HUES48 (cell line): ENCODE measurements around the gene SF1.
"Not testable (repeated sequence)": the region's sequence is repeated elsewhere in the genome, so short reads cannot be mapped to it uniquely, and the experiment has no call there.

Experiments used
- H3K27ac ChIP-seq: one replicate; pipeline ENCODE4 v1.7.0; 2013; ENCODE audit warnings: low read depth, low read length, inconsistent platforms
- H3K27me3 ChIP-seq: 2 replicates; pipeline ENCODE4 v1.6.1; 2013; ENCODE audit warnings: mild to moderate bottlenecking, low read length; ENCODE audit not compliant: control insufficient read depth, insufficient read depth
- H3K36me3 ChIP-seq: 2 replicates; pipeline ENCODE4 v1.6.1; 2013; ENCODE audit warnings: low read length; ENCODE audit not compliant: control insufficient read depth, insufficient read depth
- H3K4me1 ChIP-seq: 2 replicates; pipeline ENCODE4 v1.6.1; 2013; ENCODE audit warnings: mild to moderate bottlenecking, low read length; ENCODE audit not compliant: control insufficient read depth, insufficient read depth
- H3K4me3 ChIP-seq: 2 replicates; pipeline ENCODE4 v1.5.1; 2013; ENCODE audit warnings: mild to moderate bottlenecking, low read depth, low read length
- H3K9ac ChIP-seq: 2 replicates; pipeline ENCODE4 v1.6.1; 2013; ENCODE audit warnings: mild to moderate bottlenecking, low read depth, low read length, moderate library complexity
- H3K9me3 ChIP-seq: 2 replicates; pipeline ENCODE4 v1.6.1; 2013; ENCODE audit warnings: low read length; ENCODE audit not compliant: control insufficient read depth, insufficient read depth

Gene SF1

GRCh38 chr11:64778473-64779298, at the start of gene SF1:
Gene SF1, minus strand, starts transcription at chr11:64778542. Its CDS starts 150 bp downstream, at chr11:64778392.
- Histone ChIP-seq H3K4me1 (0 out of 2 replicates have a peak, but pooled peaks cover 4% of the 10 kb centered on the region), H3K9me3 (no peaks in the 10 kb centered on the region), H3K27ac (peak within 1 kb of the TSS; percentile 99), H3K4me3 (peak within 1 kb of the TSS; percentile 91), H3K27me3 (no peaks in the 10 kb centered on the region), H3K9ac (peak within 1 kb of the TSS; percentile 93), H3K36me3 (peaks cover 37% of the 10 kb centered on the region)

- Histone ChIP-seq H3K9ac (no peak overlapping the region), H3K36me3 (peaks cover 44% of the 10 kb centered on the region), H3K27me3 (no peaks in the 10 kb centered on the region), H3K9me3 (no peaks in the 10 kb centered on the region), H3K27ac (no peak overlapping the region), H3K4me3 (no peak overlapping the region), H3K4me1 (no peaks in the 10 kb centered on the region)
Measured at GRCh38 chr11:64827451-64827839, 49.1 kb upstream of the SF1 start.

- H3K4me3 ChIP-seq, result no peak overlapping the region
- no peaks in the 10 kb centered on the region for H3K9me3 ChIP-seq
- H3K27me3 ChIP-seq, result no peaks in the 10 kb centered on the region
- peaks cover 38% of the 10 kb centered on the region for H3K36me3 ChIP-seq
- no peak overlapping the region for H3K9ac ChIP-seq
- no peak overlapping the region for H3K27ac ChIP-seq
- no peaks in the 10 kb centered on the region for H3K4me1 ChIP-seq
Measured at GRCh38 chr11:64826578-64827450, 48.5 kb upstream of the SF1 start.

GRCh38 chr11:64826062-64826461, 47.7 kb upstream of the SF1 start:
- H3K27ac ChIP-seq, result no peak overlapping the region
- H3K4me3 ChIP-seq, result no peak overlapping the region
- no peaks in the 10 kb centered on the region for H3K9me3 ChIP-seq
- no peaks in the 10 kb centered on the region for H3K4me1 ChIP-seq
- no peaks in the 10 kb centered on the region for H3K27me3 ChIP-seq
- no peak overlapping the region for H3K9ac ChIP-seq
- H3K36me3 ChIP-seq, result peaks cover 30% of the 10 kb centered on the region

GRCh38 chr11:64823568-64824119, 45.3 kb upstream of the SF1 start:
- Histone ChIP-seq H3K9ac (no peak overlapping the region), H3K36me3 (peaks cover 12% of the 10 kb centered on the region; the same call in 1 of the 2 replicates), H3K27ac (no peak overlapping the region), H3K9me3 (no peaks in the 10 kb centered on the region), H3K4me3 (no peak overlapping the region), H3K4me1 (no peaks in the 10 kb centered on the region), H3K27me3 (no peaks in the 10 kb centered on the region)

GRCh38 chr11:64817476-64817875, 39.1 kb upstream of the SF1 start:
- Histone ChIP-seq H3K36me3 (no peaks in the 10 kb centered on the region), H3K9me3 (no peaks in the 10 kb centered on the region), H3K4me3 (no peak overlapping the region), H3K27ac (no peak overlapping the region), H3K4me1 (no peaks in the 10 kb centered on the region), H3K27me3 (no peaks in the 10 kb centered on the region), H3K9ac (no peak overlapping the region)

- not testable (repeated sequence) for H3K36me3 ChIP-seq, H3K4me3 ChIP-seq, H3K9me3 ChIP-seq, H3K4me1 ChIP-seq, H3K9ac ChIP-seq, H3K27me3 ChIP-seq, H3K27ac ChIP-seq
Measured at GRCh38 chr11:64815433-64815832, 37.1 kb upstream of the SF1 start.

- Histone ChIP-seq H3K9me3 (no peaks in the 10 kb centered on the region), H3K9ac (no peak overlapping the region), H3K4me1 (no peaks in the 10 kb centered on the region), H3K27me3 (no peaks in the 10 kb centered on the region), H3K27ac (no peak overlapping the region), H3K4me3 (no peak overlapping the region), H3K36me3 (no peaks in the 10 kb centered on the region)
Measured at GRCh38 chr11:64814712-64815187, 36.4 kb upstream of the SF1 start.

GRCh38 chr11:64813826-64814225, 35.5 kb upstream of the SF1 start:
- Histone ChIP-seq H3K27ac (no peak overlapping the region), H3K9ac (no peak overlapping the region), H3K9me3 (no peaks in the 10 kb centered on the region), H3K4me3 (no peak overlapping the region), H3K36me3 (no peaks in the 10 kb centered on the region), H3K27me3 (no peaks in the 10 kb centered on the region), H3K4me1 (peaks cover 5% of the 10 kb centered on the region; the same call in 1 of the 2 replicates)

GRCh38 chr11:64810891-64811272, 32.5 kb upstream of the SF1 start:
- H3K27ac ChIP-seq, result no peak overlapping the region
- peaks cover 25% of the 10 kb centered on the region for H3K36me3 ChIP-seq

More at GRCh38 chr11:64810891-64811272, 32.5 kb upstream of the SF1 start:
- Histone ChIP-seq H3K9ac (no peak overlapping the region), H3K27me3 (no peaks in the 10 kb centered on the region), H3K9me3 (no peaks in the 10 kb centered on the region), H3K4me1 (peaks cover 5% of the 10 kb centered on the region; the same call in 1 of the 2 replicates), H3K4me3 (peak overlapping the region; percentile 49)
